Measurements from ENCODE around the gene GSTM2.

DNA sequence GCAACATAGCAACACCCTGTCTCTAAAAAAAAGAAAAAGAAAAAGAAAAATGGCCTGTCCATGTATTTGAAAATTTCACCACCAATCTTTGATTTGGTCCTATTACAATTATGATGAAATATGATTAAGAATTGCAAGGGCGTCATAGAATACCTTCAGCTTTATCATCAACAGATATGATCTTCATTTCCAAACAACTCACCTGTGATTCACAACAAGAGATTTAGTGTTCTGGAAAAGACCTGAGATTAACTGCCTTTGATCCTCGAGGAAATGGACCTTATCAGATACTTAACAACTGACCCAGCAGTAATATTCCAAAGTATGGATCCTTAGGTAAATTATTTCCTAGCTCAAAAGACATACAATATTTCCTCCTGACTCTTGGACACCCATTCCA, 15.5 kb upstream of the GSTM2 start:
- no peak for TF ChIP-seq EZH2 (IDR thresholded peaks at IDR 0.05; ENCODE audit: borderline replicate concordance)
- TF ChIP-seq, protein P1, sequence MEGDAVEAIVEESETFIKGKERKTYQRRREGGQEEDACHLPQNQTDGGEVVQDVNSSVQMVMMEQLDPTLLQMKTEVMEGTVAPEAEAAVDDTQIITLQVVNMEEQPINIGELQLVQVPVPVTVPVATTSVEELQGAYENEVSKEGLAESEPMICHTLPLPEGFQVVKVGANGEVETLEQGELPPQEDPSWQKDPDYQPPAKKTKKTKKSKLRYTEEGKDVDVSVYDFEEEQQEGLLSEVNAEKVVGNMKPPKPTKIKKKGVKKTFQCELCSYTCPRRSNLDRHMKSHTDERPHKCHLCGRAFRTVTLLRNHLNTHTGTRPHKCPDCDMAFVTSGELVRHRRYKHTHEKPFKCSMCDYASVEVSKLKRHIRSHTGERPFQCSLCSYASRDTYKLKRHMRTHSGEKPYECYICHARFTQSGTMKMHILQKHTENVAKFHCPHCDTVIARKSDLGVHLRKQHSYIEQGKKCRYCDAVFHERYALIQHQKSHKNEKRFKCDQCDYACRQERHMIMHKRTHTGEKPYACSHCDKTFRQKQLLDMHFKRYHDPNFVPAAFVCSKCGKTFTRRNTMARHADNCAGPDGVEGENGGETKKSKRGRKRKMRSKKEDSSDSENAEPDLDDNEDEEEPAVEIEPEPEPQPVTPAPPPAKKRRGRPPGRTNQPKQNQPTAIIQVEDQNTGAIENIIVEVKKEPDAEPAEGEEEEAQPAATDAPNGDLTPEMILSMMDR (IDR thresholded peaks at IDR 0.05; ENCODE audit: poor library complexity), result no peak
- TF ChIP-seq EZH2phosphoT487 (IDR thresholded peaks at IDR 0.05; ENCODE audit: low read depth, severe bottlenecking, unreplicated experiment), result no peak

All from hepatocyte (in vitro differentiated cells).